ENCODE results near the gene PPM1H. TPM values are rescaled to one million over a fixed set of nuclear protein-coding genes. Genes with fewer than 3 reads are reported as not detected.

Gene PPM1H
- total and polyA plus RNA-seq, 4 donors: 2.3 to 7.2 (median 4.1) TPM

GRCh38 chr12:62651138-62651537 is 283.8 kb downstream of the PPM1H start:
- H3K4me1 ChIP-seq (ENCODE audit: control insufficient read depth in 4 of 4, insufficient read depth in 4 of 4, low read length in 3 of 4): peaks cover 0 to 9% (median 2%) of the 10 kb centered on the region in 4 donors
- H3K27me3 ChIP-seq (ENCODE audit: control insufficient read depth in 4 of 4, insufficient read depth in 4 of 4, low read length in 3 of 4): no peaks in the 10 kb centered on the region
- no peaks in the 10 kb centered on the region for H3K36me3 ChIP-seq (ENCODE audit: control insufficient read depth in 4 of 4, insufficient read depth in 3 of 4, low read depth in 1 of 4, low read length in 3 of 4)
- WGBS: 96% methylated on average over 2 of the region's 2 CpGs
- no peak overlapping the region for H3K4me3 ChIP-seq (ENCODE audit: low read depth in 1 of 3, low read length in 3 of 3)
- H3K9ac ChIP-seq (ENCODE audit: low read depth in 1 of 2, low read length in 2 of 2): no peak overlapping the region
- no peak overlapping the region for H3K27ac ChIP-seq (ENCODE audit: low read depth in 1 of 2, low read length in 2 of 2)
- no peak for TF ChIP-seq REST (IDR thresholded peaks at IDR 0.05)
- no peak for TF ChIP-seq NR2F2 (IDR thresholded peaks at IDR 0.05)
- TF ChIP-seq HNF4G (IDR thresholded peaks at IDR 0.05): no peak
- TF ChIP-seq FOXA2 (IDR thresholded peaks at IDR 0.05): no peak
- no peak for TF ChIP-seq RAD21 (IDR thresholded peaks at IDR 0.05)
- no peak for TF ChIP-seq GABPA (IDR thresholded peaks at IDR 0.05 in 1 of 2, conservative IDR thresholded peaks at IDR 0.05 in 1 of 2)
- TF ChIP-seq, protein P1, sequence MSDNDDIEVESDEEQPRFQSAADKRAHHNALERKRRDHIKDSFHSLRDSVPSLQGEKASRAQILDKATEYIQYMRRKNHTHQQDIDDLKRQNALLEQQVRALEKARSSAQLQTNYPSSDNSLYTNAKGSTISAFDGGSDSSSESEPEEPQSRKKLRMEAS (IDR thresholded peaks at IDR 0.05): no peak
- no peak for TF ChIP-seq ATF3 (IDR thresholded peaks at IDR 0.05)
- TF ChIP-seq SP1 (IDR thresholded peaks at IDR 0.05): no peak
- TF ChIP-seq YY1 (IDR thresholded peaks at IDR 0.05): no peak
- TF ChIP-seq JUND (IDR thresholded peaks at IDR 0.05): no peak
- no peak for TF ChIP-seq FOXA1 (IDR thresholded peaks at IDR 0.05)
- TF ChIP-seq HNF4A (conservative IDR thresholded peaks at IDR 0.05): no peak
- TF ChIP-seq EGR1 (IDR thresholded peaks at IDR 0.05; ENCODE audit: low read depth in 2 of 2): no peak
- no peak for TF ChIP-seq TAF1 (conservative IDR thresholded peaks at IDR 0.05)
- no peak for TF ChIP-seq RXRA (IDR thresholded peaks at IDR 0.05)
- no peaks in the 10 kb centered on the region for H3K9me3 ChIP-seq (ENCODE audit: control insufficient read depth in 4 of 4, low read length in 3 of 4)
- DNase-seq (ENCODE audit: low spot score): no peak

DNA sequence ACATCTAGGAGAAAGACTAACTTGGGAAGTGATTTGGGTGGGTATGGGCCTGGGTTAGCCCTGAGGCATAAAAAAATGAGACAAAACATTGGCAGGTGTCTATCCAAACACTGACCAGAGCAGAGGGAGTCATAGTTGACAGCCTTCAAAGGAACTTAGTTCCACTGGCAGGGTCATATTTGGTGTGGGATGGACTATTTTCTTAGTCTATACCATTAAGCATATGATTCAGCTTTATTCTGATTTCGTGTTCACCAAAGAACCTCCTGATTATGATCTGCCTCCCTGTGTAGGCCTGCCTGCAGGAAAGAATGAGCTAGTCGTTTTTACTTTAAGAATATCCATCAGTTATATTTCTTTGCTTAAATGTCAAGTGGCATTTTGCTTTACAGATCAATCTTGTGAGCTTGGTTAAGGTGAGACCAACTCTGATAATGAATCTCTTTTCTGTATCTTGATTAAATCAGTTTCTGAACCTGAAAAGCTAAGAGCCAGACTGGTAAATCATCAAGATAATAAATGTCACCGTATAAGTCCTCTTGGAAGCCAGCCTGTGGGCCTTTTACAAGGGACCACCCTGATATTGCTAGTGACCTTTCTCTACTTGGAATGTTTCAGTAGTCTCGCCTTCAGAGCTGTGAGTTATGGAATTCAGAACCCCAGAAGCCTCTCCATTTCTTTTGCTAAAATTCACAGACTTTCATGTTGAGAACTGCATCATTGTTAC is 285.4 kb downstream of the PPM1H start:
- Histone ChIP-seq H3K27me3 (ENCODE audit: control insufficient read depth in 4 of 4, insufficient read depth in 4 of 4, low read length in 3 of 4) (no peaks in the 10 kb centered on the region), H3K27ac (ENCODE audit: low read depth in 1 of 2, low read length in 2 of 2) (no peak overlapping the region), H3K36me3 (ENCODE audit: control insufficient read depth in 4 of 4, insufficient read depth in 3 of 4, low read depth in 1 of 4, low read length in 3 of 4) (no peaks in the 10 kb centered on the region), H3K4me1 (ENCODE audit: control insufficient read depth in 4 of 4, insufficient read depth in 4 of 4, low read length in 3 of 4) (peaks cover 0 to 9% (median 2%) of the 10 kb centered on the region in 4 donors), H3K9me3 (ENCODE audit: control insufficient read depth in 4 of 4, low read length in 3 of 4) (no peaks in the 10 kb centered on the region), H3K9ac (ENCODE audit: low read depth in 1 of 2, low read length in 2 of 2) (no peak overlapping the region), H3K4me3 (ENCODE audit: low read depth in 1 of 3, low read length in 3 of 3) (no peak overlapping the region)
- WGBS: 88% methylated on average over 4 of the region's 4 CpGs
- no peak for DNase-seq (ENCODE audit: low spot score)
- TF ChIP-seq SP1 (IDR thresholded peaks at IDR 0.05) (no peak), JUND (IDR thresholded peaks at IDR 0.05) (no peak), EGR1 (IDR thresholded peaks at IDR 0.05; ENCODE audit: low read depth in 2 of 2) (no peak), RXRA (IDR thresholded peaks at IDR 0.05) (no peak), RAD21 (IDR thresholded peaks at IDR 0.05) (no peak), HNF4A (conservative IDR thresholded peaks at IDR 0.05) (no peak)
- TF ChIP-seq, protein P2, sequence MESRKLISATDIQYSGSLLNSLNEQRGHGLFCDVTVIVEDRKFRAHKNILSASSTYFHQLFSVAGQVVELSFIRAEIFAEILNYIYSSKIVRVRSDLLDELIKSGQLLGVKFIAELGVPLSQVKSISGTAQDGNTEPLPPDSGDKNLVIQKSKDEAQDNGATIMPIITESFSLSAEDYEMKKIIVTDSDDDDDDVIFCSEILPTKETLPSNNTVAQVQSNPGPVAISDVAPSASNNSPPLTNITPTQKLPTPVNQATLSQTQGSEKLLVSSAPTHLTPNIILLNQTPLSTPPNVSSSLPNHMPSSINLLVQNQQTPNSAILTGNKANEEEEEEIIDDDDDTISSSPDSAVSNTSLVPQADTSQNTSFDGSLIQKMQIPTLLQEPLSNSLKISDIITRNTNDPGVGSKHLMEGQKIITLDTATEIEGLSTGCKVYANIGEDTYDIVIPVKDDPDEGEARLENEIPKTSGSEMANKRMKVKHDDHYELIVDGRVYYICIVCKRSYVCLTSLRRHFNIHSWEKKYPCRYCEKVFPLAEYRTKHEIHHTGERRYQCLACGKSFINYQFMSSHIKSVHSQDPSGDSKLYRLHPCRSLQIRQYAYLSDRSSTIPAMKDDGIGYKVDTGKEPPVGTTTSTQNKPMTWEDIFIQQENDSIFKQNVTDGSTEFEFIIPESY (IDR thresholded peaks at IDR 0.05): no peak

Data from liver (tissue), 9 donors.